Neural cell (in vitro differentiated cells): ENCODE results near the gene ELMO1.

ENCODE experiments used
- CTCF ChIP-seq: fragments of 450-650 bp; IDR thresholded peaks from 2 replicates; pipeline ENCODE4 v1.5.1; 2014; ENCODE audit warnings: antibody characterized with exemption, mild to moderate bottlenecking, moderate library complexity; ENCODE audit not compliant: poor library complexity, severe bottlenecking
- EZH2 ChIP-seq: fragments of 200-600, 300-800 bp; shearing (Covaris generic), sonication (generic); IDR thresholded peaks from 2 replicates; pipeline ENCODE4 v1.6.1; 2014; ENCODE audit warnings: antibody characterized with exemption, low read length, borderline replicate concordance, mild to moderate bottlenecking; ENCODE audit not compliant: insufficient read depth, poor library complexity, severe bottlenecking
- REST ChIP-seq: IDR thresholded peaks from 2 replicates; pipeline ENCODE4 v1.6.1; 2012; ENCODE audit warnings: borderline replicate concordance

GRCh38 chr7:36961097-36961496 is 487.6 kb downstream of the ELMO1 start:
- TF ChIP-seq CTCF (no peak), EZH2 (no peak), REST (no peak)
